HAP-1 (cell line): ENCODE results near the gene C5AR1.
A peak's percentile ranks its signal among the peaks of the same experiment; 100 is the strongest.

Experiments used
- DNase-seq, 2 experiments: peaks; one replicate each; pipeline ENCODE4 v3.0.0-alpha.2; 2016 to 2020; ENCODE audit warnings: low spot score in 2 of 2
- H3K27me3 ChIP-seq: fragments of 250-450 bp; sonication (Bioruptor Pico); 2 replicates; pipeline ENCODE4 v1.5.1; 2020; ENCODE audit warnings: low read depth, mild to moderate bottlenecking, moderate library complexity
- H3K36me3 ChIP-seq: fragments of 250-450 bp; sonication (Bioruptor Pico); replicated peaks from 2 replicates; pipeline ENCODE4 v1.5.1; 2020; ENCODE audit warnings: mild to moderate bottlenecking
- H3K4me1 ChIP-seq: fragments of 250-450 bp; sonication (Bioruptor Pico); 2 replicates; pipeline ENCODE4 v1.5.1; 2020; ENCODE audit warnings: mild to moderate bottlenecking
- H3K4me3 ChIP-seq: fragments of 250-450 bp; sonication (Bioruptor Pico); 2 replicates; pipeline ENCODE4 v1.5.1; 2020; ENCODE audit warnings: mild to moderate bottlenecking, moderate library complexity
- H3K9me3 ChIP-seq: fragments of 250-450 bp; sonication (Bioruptor Pico); 2 replicates; pipeline ENCODE4 v1.5.1; 2020; ENCODE audit warnings: mild to moderate bottlenecking, moderate library complexity
- in situ Hi-C: fragments of 300-500 bp; cut with MboI; formaldehyde crosslinking; loops from 3 replicates; pipeline ENCODE4 v1.14.3; 2020; ENCODE audit warnings: low sequenced_read_pairs, inconsistent platforms, mixed read lengths

Gene C5AR1

GRCh38 chr19:47310323-47310722 is 662 bp downstream of the C5AR1 start:
- H3K27me3 ChIP-seq = no peaks in the 10 kb centered on the region
- no peaks in the 10 kb centered on the region for H3K9me3 ChIP-seq
- in situ Hi-C loops = no loop called here
- no peaks in the 10 kb centered on the region for H3K36me3 ChIP-seq
- no peak overlapping the region for H3K4me3 ChIP-seq
- no peak for DNase-seq
- H3K4me1 ChIP-seq = peaks cover 3% of the 10 kb centered on the region; the same call in 1 of the 2 replicates

GRCh38 chr19:47310819-47311218 is 1.2 kb downstream of the C5AR1 start:
- H3K9me3 ChIP-seq = no peaks in the 10 kb centered on the region
- DNase-seq = peak in 1 of 2 experiments; percentile 25
- in situ Hi-C loops = no loop called here
- H3K36me3 ChIP-seq = no peaks in the 10 kb centered on the region
- H3K4me1 ChIP-seq = 0 out of 2 replicates have a peak, but pooled peaks cover 3% of the 10 kb centered on the region
- H3K4me3 ChIP-seq = no peak overlapping the region
- H3K27me3 ChIP-seq = no peaks in the 10 kb centered on the region

DNA sequence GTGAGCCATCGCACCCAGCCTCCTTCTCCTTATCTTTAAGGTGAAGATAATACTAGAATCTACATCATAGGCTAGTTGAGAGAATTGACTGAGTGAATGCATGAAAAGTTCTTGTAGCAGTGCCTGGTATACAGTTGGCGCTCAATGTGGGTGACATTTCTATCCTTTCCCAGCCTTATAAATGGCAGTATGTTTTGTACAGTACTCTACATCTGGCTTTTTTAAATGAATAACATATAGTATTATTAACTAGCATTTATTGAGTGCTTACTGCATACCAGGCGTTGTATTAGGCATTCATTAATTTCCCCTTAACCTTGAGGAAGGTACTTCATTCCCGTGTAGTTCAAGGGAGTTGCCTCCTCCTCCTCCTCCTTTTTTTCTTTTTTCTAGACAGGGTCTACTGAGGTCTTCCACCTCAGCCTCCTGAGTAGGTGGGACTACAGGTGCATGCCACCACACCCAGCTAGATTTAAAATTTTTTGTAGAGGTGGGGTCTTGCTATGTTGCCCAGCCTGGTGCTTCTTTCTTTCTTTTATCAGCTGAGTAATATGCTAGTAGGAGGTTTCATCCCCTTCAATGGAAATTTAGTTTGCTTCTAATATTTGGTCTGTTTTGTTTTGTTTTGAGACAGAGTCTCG is 2.8 kb downstream of the C5AR1 start:
- H3K36me3 ChIP-seq = no peaks in the 10 kb centered on the region
- H3K4me3 ChIP-seq = no peak overlapping the region
- in situ Hi-C loops = no loop called here

GRCh38 chr19:47313754-47314295 is 4.2 kb downstream of the C5AR1 start:
- H3K9me3 ChIP-seq = no peaks in the 10 kb centered on the region
- H3K36me3 ChIP-seq = no peaks in the 10 kb centered on the region
- no peak for DNase-seq
- in situ Hi-C loops = no loop called here
- no peak overlapping the region for H3K4me3 ChIP-seq
- no peaks in the 10 kb centered on the region for H3K27me3 ChIP-seq
- no peaks in the 10 kb centered on the region for H3K4me1 ChIP-seq

More for the DNA sequence above, 2.8 kb downstream of the C5AR1 start:
- Histone ChIP-seq H3K27me3 (no peaks in the 10 kb centered on the region), H3K9me3 (no peaks in the 10 kb centered on the region), H3K4me1 (no peaks in the 10 kb centered on the region)
- DNase-seq = no peak

DNA sequence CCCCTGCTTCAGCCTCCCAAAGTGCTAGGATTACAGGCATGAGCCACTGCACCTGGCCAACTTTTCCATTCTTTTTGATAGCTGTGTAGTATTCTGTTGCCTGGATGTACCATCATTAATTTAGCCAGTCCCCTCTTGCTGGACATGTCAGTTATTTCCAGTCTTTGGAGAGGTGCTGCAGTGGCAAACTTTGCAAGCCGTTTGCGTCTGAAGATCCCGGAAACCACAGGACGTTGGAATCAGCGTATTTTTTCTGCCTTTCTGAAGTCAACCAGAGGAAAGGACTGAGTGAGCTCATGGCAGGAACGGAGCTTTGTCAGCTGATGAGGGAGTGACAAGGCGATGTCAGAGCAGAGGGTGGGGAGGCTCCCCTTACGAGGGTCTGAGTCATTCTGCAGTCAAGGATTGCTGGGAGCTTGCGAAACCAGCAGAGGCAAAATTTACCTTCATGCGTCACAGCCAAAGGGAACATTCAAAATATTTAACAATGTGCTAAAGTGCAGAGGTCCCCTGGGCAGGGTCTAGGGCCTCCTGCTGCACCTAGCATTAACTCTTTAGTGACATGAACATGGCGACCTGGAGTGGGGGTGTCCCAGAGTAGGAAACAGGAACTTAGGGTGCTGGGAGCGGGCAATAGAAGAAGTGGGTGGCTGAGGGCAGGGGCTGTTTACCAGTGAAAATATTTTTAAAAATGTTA is 5.6 kb downstream of the C5AR1 start:
- no peaks in the 10 kb centered on the region for H3K9me3 ChIP-seq
- H3K36me3 ChIP-seq = no peaks in the 10 kb centered on the region
- no peaks in the 10 kb centered on the region for H3K27me3 ChIP-seq
- in situ Hi-C loops = no loop called here
- H3K4me1 ChIP-seq = no peaks in the 10 kb centered on the region
- DNase-seq = no peak
- H3K4me3 ChIP-seq = no peak overlapping the region

- no peak for DNase-seq
- Histone ChIP-seq H3K36me3 (no peaks in the 10 kb centered on the region), H3K4me3 (no peak overlapping the region), H3K4me1 (no peaks in the 10 kb centered on the region), H3K27me3 (no peaks in the 10 kb centered on the region), H3K9me3 (no peaks in the 10 kb centered on the region)
- in situ Hi-C loops = no loop called here
Observed at GRCh38 chr19:47316513-47316912, 6.9 kb downstream of the C5AR1 start.

DNA sequence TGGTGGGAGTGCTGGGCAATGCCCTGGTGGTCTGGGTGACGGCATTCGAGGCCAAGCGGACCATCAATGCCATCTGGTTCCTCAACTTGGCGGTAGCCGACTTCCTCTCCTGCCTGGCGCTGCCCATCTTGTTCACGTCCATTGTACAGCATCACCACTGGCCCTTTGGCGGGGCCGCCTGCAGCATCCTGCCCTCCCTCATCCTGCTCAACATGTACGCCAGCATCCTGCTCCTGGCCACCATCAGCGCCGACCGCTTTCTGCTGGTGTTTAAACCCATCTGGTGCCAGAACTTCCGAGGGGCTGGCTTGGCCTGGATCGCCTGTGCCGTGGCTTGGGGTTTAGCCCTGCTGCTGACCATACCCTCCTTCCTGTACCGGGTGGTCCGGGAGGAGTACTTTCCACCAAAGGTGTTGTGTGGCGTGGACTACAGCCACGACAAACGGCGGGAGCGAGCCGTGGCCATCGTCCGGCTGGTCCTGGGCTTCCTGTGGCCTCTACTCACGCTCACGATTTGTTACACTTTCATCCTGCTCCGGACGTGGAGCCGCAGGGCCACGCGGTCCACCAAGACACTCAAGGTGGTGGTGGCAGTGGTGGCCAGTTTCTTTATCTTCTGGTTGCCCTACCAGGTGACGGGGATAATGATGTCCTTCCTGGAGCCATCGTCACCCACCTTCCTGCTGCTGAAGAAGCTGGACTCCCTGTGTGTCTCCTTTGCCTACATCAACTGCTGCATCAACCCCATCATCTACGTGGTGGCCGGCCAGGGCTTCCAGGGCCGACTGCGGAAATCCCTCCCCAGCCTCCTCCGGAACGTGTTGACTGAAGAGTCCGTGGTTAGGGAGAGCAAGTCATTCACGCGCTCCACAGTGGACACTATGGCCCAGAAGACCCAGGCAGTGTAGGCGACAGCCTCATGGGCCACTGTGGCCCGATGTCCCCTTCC is 10.5 kb downstream of the C5AR1 start:
- Histone ChIP-seq H3K9me3 (no peaks in the 10 kb centered on the region), H3K4me1 (no peaks in the 10 kb centered on the region), H3K4me3 (no peak overlapping the region), H3K36me3 (no peaks in the 10 kb centered on the region), H3K27me3 (no peaks in the 10 kb centered on the region)
- DNase-seq = no peak
- in situ Hi-C loops = no loop called here

DNA sequence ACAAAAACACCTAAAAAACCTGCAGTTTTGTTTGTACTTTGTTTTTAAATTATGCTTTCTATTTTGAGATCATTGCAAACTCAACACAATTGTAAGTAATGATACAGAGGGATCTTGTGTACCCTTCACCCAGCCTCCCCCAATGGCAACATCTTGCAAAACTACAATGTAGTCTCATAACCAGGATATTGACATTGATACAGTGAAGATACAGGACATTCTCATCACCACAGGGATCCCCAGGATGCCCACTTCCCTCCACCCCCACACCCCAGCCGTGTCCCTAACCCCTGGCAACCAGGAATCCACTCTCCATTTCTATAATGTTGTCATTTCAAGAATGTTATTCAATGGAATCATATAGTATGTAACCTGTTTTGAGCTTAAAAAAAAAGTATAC is 12.0 kb downstream of the C5AR1 start:
- Histone ChIP-seq H3K9me3 (no peaks in the 10 kb centered on the region), H3K36me3 (no peaks in the 10 kb centered on the region), H3K4me1 (no peaks in the 10 kb centered on the region), H3K27me3 (no peaks in the 10 kb centered on the region; the same call in 1 of the 2 replicates), H3K4me3 (no peak overlapping the region)
- no peak for DNase-seq
- in situ Hi-C loops = no loop called here

DNA sequence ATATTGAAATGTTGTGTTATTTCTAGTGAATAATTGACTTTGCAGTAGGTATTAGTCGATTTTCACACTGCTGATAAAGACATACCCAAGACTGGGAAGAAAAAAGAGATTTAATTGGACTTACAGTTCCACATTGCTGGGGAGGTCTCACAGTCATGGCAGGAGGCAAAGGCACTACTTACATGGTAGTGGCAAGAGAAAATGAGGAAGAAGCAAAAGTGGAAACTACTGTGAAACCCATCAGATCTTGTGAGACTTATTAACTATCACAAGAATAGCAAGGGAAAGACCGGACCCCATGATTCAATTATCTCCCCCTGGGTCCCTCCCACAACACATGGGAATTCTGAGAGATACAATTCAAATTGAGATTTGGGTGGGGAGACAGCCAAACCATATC is 12.4 kb downstream of the C5AR1 start:
- Histone ChIP-seq H3K9me3 (no peaks in the 10 kb centered on the region), H3K27me3 (no peaks in the 10 kb centered on the region; the same call in 1 of the 2 replicates), H3K36me3 (no peaks in the 10 kb centered on the region), H3K4me1 (no peaks in the 10 kb centered on the region), H3K4me3 (no peak overlapping the region)
- DNase-seq = no peak
- in situ Hi-C loops = no loop called here

DNA sequence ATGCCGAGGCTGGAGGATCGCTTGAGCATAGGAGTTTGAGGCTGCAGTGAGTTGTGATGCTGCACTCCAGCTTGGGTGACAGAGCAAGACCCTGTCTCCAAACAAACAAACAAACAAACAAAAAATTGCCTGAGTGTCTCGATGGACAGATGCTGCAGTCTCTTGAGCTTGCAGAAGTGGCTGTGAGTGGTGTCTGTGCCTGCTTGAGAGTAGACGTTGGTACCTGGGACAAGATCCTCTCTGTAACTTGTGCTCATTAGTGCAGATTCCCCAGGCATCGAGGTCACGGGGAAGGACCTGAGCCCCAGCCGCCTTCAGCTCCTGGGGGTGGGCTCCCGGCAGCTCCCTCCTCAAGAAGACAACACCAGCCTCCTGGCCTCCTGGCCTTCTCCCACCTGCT is 13.7 kb downstream of the C5AR1 start:
- Histone ChIP-seq H3K27me3 (no peaks in the 10 kb centered on the region; the same call in 1 of the 2 replicates), H3K36me3 (no peaks in the 10 kb centered on the region), H3K4me3 (no peak overlapping the region), H3K9me3 (no peaks in the 10 kb centered on the region), H3K4me1 (no peaks in the 10 kb centered on the region)
- in situ Hi-C loops = no loop called here
- no peak for DNase-seq

GRCh38 chr19:47323872-47324271 is 14.2 kb downstream of the C5AR1 start:
- H3K27me3 ChIP-seq = no peaks in the 10 kb centered on the region; the same call in 1 of the 2 replicates
- H3K4me1 ChIP-seq = no peaks in the 10 kb centered on the region
- no peaks in the 10 kb centered on the region for H3K9me3 ChIP-seq
- H3K36me3 ChIP-seq = no peaks in the 10 kb centered on the region
- no peak for DNase-seq
- in situ Hi-C loops = no loop called here
- no peak overlapping the region for H3K4me3 ChIP-seq

DNA sequence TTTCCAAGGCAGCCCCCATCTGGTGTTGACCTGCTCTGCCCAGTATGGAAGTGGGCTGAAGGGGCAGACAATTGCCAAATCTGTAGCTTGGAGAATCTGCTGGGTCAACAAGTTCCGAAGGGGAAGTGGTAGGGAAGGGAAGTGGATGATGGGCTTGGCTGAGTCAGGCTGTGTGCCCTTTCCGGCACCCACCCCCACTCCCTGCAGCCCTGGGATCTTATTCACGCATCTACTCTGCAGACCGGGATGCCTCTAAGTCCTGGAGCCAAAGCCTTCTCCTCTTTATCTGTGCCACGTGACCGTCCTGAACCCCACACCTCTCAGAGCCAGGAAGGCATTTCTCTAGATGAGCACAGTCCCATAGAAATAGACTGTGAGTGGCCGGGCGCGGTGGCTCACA is 14.8 kb downstream of the C5AR1 start:
- H3K4me1 ChIP-seq = no peaks in the 10 kb centered on the region
- H3K4me3 ChIP-seq = no peak overlapping the region
- in situ Hi-C loops = no loop called here
- DNase-seq = no peak
- no peaks in the 10 kb centered on the region for H3K9me3 ChIP-seq
- H3K27me3 ChIP-seq = no peaks in the 10 kb centered on the region; the same call in 1 of the 2 replicates
- H3K36me3 ChIP-seq = no peaks in the 10 kb centered on the region

- DNase-seq = no peak
- Histone ChIP-seq H3K4me1 (peaks cover 2% of the 10 kb centered on the region; the same call in 1 of the 2 replicates), H3K27me3 (no peaks in the 10 kb centered on the region; the same call in 1 of the 2 replicates), H3K36me3 (no peaks in the 10 kb centered on the region), H3K4me3 (no peak overlapping the region), H3K9me3 (no peaks in the 10 kb centered on the region)
- in situ Hi-C loops = no loop called here
Observed at GRCh38 chr19:47330466-47330869, 20.8 kb downstream of the C5AR1 start.
